ENCODE measurements around the gene SOX10.
"Not testable (repeated sequence)": the region's sequence is repeated elsewhere in the genome, so short reads cannot be mapped to it uniquely, and the experiment has no call there.

Gene SOX10

DNA sequence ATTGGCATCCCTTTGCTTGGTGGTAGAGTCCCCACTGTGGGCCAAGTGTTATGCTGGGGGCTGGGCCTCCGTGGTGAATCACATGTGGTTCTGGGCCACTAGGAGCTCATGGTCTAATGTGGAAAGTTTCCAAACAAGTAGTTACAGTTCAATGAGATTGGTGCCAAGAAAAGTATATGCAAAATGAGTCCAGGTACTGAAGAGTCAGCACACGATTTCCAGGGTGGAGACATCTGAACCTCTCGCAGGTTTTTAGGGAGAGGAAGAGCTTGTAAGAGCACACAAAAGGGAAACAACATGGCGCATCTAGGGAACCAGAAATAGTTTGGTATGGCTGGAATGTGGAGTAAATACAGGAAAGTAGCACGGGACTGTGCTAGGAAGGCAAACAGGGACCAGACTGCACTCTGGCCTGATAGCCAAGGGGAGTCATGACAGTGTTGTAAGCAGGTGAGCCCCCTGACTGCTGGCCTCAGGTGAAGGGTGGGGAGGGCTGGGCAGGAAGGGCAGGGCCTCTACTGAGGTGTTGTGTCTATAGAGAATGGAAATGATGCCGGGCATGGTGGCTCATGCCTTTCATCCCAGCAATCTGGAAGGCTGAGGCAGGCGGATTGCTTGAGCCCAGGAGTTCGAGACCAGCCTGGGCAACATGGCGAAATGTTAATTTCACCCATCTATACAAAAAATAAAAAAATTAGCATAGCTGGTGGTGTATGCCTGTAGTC, 18.3 kb downstream of the SOX10 start:
- DNase-seq (ENCODE audit: low read depth in 1 of 2, low spot score in 1 of 2) = no peak

DNA sequence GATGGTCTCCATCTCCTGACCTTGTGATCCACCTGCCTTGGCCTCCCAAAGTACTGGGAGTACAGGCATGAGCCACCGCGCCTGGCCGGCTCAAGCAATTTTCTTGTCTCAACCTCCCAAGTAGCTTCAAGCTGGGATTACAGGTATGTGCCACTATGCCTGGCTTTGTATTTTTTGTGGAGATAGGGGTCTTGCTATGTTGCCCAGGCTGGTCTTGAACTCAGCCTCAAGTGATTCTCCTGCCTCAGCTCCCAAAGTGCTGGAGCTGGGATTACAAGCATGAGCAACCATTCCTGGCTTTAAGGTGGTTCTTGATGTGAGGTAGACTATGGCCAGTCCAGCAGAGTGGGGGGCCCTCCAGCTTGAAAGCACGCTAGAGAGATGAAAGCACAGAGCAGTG, 23.3 kb downstream of the SOX10 start:
- DNase-seq (ENCODE audit: low read depth in 1 of 2, low spot score in 1 of 2) = no peak

DNA sequence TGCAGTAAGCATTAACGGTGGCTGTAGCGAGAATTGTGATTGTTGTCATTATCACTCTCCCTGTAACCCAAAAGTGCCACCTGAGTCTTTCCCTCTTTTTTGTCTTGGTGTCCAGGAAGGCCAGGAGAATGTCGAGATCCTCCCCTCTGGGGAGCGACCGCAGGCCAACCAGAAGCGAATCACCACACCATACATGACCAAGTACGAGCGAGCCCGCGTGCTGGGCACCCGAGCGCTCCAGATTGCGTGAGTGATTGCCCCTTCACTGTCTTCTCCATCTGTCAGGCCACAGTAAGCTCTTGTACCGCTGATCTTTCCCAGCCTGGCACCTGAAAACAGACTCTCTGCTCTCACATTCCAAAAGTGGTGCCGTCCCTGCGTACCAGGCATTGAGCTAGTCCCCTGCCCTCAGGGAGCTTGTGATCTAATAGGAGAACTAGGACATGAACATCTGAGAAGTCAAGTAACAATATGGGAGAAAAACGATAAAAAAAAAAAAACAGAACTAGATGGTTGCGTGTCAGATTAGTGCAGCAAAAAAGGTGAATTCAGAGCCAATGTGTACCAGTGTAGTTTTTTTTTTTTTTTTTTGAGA, 25.0 kb downstream of the SOX10 start:
- DNase-seq (ENCODE audit: low read depth in 1 of 2, low spot score in 1 of 2) = no peak

DNA sequence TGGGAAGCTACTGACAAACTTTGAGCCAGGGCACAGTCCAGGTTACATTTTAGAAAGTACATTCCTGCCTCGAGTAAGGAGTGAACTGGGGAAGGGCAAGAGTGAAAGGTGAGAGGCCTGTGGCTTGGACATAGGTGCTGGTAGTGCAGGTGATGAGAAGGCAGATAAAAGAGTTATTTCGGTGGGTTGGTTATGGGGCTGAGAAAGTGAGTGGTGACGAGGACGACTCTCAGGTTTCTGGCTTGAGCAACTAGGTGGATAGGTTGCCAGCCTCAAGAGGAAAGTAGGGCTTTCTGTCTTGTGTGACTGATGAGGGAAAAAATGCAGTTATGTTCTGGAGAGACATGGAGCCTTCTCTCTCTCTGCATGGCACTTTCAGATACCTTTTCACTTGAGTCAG, 27.1 kb downstream of the SOX10 start:
- DNase-seq (ENCODE audit: low read depth in 1 of 2, low spot score in 1 of 2) = no peak

DNA sequence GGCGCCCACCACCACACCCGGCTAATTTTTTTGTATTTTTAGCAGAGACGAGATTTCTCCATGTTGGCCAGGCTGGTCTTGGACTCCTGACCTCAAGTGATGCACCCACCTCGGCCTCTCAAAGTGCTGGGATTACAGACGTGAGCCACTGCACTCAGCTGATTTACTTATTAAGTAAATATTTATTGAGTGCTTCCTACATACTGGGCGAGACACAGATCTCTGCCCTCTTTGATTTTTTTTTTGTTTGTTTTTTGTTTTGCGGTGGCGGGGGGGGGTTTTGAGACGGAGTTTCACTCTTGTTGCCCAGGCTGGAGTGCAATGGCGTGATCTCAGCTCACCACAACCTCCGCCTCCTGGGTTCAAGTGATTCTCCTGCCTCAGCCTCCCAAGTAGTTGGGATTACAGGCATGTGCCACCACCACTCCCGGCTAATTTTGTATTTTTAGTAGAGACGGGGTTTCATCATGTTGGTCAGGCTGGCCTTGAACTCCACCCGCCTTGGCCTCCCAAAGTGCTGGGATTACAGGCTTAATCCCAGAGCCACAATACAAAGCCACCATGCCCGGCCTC, 28.4 kb downstream of the SOX10 start:
- not testable (repeated sequence) for DNase-seq (ENCODE audit: low read depth in 1 of 2, low spot score in 1 of 2)

DNA sequence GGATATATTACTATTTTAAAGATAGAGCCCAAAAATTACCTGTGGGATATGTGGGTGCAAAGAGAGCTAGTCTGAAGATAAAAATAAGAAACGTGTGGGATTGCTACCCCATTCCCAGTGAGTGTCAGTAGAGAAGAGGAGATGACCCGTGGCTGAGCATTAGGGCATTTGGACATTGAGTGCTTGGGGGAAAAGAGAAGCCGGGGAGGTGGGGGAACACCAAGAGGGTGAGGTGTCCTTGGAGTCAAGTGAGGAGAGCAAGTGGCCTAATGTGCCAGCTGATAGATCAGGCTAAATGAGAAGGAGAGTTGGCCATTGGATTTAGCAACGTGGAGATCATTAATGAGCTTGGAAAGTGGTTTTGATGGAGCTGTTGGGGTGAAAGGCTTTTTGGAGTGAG, 29.7 kb downstream of the SOX10 start:
- DNase-seq (ENCODE audit: low read depth in 1 of 2, low spot score in 1 of 2) = no peak

DNA sequence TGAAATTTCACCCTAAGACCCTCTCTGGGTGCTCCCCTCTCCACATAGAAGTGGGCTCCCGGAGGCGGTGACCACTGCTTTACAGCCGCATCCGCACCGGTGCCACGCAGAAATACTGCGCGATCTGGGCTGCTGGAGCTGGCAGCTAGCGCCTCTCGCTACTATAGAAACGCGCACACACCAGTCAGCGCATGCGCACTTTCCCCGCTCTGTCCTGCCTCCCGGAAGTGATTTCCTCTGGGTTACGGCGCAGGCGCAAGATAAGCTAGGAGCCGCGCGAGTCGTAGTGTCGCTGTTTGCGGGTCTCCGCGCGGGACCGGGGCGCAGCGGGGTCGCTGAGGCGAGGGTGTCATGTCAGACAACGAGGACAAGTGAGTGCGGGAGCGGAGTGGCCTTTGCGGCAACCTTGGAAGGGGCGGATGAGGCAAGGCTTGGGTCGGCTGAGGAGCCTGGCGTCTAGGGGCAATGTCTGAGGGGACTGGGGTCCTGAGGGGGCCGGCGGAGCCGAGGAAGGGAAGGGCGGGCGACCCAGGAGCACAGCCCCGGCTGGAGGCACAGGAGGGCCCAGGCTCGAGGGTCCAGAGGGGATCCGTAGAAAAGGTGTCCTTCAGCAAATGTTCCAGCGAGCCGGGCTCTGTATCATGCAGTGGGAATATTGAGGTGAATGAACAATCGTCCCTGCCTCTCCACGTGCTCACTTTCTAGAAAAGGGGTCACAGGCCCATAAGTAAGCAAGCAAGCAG, 30.7 kb downstream of the SOX10 start, which contains the start of the genes C22orf23 and POLR2F:
TSS of gene C22orf23 (minus strand) at position 165 of the 743 bp plus-strand sequence. CDS start 452 bp downstream, outside the sequence.
TSS of gene POLR2F (plus strand) at position 263 of the 743 bp plus-strand sequence. CDS start at position 352, 89 bp downstream.
- DNase-seq (ENCODE audit: low read depth in 1 of 2, low spot score in 1 of 2) = peak; percentile 92

DNA sequence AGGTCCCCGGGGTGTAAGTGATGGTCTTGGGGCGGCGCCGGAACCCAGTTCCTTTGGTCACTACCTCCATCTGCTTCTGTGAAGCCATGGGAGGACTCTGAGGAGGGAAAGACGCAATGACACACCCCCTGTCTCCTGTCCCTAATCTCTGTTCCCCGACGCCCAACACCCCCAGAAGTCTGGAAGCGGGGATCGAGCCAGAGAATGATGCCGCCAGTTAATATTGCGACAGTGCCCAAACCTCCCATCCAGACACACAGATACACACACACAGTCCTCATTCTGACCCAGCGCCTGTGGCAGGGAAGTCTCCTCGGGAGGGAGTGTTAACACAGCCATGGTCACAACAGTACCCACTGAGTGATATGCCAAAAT, 31.3 kb downstream of the SOX10 start:
- DNase-seq (ENCODE audit: low read depth in 1 of 2, low spot score in 1 of 2) = no peak

DNA sequence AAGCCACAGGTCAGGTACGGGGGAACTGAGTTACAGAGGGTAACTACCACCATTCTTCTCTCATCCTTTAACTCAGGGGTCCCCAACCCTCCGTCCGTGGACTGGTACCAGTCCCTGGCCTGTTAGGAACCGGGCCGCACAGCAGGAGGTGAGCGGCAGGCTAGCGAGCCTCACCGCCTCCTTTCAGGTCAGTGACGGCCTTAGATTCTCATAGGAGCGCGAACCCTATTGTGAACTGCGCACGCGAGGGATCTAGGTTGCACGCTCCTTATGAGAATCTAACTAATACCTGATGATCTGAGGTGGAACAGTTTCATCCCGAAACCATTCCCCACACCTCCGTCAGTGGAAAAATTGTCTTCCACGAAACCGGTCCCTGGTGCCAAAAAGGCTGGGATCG, 31.7 kb downstream of the SOX10 start:
- DNase-seq (ENCODE audit: low read depth in 1 of 2, low spot score in 1 of 2) = not testable (repeated sequence)

DNA sequence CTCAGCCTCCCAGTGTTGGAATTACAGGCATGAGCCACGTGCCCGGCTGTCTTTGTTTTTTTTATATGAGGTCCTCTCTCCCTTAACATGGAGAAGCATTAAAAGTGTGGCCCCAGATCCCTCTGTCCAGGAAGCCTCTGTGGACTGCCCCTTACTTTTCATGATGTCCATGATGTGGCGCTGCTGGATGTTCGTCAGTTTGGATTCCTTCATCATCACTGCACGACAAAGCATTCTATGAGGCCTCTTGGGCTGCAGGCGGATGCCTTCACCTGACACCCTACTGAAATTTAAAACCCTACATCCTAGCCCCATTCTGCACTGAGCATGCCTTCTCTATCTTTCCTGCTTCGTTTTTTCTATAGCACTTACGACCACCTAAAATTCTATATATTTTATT, 33.0 kb downstream of the SOX10 start:
- no peak for DNase-seq (ENCODE audit: low read depth in 1 of 2, low spot score in 1 of 2)

DNA sequence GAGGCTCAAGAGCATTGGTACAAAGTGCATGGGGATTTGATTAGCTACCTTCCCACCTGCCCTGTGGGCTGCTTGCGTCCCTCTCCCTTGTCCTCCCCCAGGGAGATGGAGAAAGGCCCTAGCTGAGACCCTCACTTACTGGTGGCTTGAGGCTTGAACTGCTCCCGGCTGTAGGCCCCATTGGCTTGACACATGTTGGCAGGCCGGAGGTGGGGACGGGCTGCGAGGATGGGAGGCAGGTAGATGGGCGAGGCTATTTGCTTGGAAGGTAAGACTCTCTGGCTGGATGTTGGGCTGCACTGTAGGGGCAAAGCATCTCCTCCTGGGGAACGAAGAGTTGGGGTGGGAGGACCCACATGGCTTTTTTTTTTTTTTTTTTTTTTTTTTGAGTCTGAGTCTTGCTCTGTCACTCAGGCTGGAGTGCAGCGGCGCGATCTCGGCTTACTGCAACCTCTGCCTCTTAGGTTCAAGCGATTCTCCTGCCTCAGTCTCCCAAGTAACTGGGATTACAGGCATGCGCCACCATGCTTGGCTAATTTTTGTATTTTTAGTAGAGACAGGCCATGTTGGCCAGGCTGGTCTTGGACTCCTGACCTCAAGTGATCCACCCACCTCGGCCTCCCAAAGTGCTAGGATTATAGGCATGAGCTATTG, 37.1 kb downstream of the SOX10 start:
- DNase-seq (ENCODE audit: low read depth in 1 of 2, low spot score in 1 of 2) = not testable (repeated sequence)

DNA sequence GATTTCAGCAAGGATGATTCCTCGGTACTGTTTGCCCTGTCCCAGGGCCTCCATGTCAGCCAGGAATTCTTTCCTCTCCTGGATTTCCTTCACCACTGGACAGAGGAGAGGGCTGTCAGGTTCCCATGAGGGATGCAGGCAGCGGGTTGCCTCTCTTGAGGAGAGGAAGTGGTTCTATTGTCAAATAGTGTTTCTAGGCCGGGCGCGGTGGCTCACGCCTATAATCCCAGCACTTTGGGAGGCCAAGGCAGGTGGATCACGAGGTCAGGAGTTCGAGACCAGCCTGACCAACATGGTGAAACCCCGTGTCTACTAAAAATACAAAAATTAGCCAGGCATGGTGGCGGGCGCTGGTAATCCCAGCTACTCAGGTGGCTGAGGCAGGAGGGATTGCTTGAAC, 39.9 kb downstream of the SOX10 start:
- not testable (repeated sequence) for DNase-seq (ENCODE audit: low read depth in 1 of 2, low spot score in 1 of 2)

DNA sequence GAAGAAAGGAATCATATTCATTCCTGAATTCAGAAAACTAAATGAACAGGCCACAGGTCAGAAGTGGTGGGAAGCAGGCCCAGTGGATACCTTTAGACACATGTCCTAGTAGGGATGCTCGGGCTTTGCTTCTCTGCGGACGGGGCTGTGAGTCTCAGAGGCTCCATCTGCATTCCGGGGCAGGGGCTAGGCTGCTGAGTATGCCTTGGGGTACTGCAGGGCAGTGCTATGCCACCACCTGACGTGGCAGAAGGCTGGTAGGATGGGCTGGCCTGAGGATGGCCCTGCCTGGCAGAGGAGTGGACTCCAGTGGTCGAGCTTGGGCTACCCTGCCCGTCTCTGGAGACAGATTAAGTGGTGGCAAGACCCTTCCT, 40.5 kb downstream of the SOX10 start:
- no peak for DNase-seq (ENCODE audit: low read depth in 1 of 2, low spot score in 1 of 2)

DNA sequence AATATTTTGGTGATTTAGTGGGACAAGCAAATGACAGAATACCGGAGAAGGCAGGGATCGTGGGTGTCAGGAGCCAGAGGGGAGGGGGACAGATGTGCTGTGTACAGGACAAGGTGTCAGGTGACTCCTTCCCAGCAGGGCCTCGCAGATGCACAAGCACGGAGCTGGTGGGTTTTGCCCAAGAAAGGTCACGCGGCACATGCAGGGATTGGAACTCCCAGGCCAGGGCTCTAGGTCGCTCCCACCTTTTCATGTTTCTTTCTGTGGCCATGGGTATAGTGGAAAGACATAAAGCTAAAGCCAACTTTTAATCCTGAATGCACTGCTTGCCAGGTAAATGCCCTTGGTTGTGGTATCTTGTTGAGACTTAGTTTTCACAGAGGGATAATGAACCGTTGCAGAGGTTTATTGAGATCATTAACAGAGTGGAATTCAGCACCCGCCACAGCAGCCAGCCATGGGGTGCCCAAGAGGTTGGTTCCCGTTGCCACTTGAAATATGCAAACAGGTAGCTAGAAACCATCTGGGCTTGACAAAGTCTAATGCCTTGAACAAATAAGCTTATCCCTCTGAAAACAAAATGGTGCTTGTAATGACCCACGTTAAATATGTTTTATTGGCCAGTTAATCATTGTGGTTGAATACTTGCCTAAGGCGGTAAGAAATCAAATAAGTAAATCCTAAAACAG, 41.1 kb downstream of the SOX10 start:
- DNase-seq (ENCODE audit: low read depth in 1 of 2, low spot score in 1 of 2) = no peak

DNA sequence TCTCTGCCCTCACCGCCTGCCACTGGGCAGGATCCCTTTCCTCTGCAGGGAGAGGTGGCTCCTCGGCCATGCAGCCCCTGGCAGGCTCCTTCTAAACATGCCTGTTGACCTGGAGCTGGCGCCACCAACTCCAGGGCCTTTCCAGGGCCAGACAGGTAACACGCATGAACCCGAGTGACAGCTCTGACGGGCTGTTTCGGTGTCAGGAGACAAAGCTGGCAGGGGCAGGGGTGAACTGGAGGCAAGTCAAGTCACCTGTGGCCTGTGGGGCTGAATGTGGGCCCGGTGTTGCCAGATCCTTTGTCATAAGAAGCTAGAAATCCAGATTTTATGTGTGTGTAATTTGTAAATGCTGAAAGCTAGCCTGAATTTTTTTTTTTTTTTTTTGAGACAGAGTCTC, 42.2 kb downstream of the SOX10 start:
- DNase-seq (ENCODE audit: low read depth in 1 of 2, low spot score in 1 of 2) = no peak

DNA sequence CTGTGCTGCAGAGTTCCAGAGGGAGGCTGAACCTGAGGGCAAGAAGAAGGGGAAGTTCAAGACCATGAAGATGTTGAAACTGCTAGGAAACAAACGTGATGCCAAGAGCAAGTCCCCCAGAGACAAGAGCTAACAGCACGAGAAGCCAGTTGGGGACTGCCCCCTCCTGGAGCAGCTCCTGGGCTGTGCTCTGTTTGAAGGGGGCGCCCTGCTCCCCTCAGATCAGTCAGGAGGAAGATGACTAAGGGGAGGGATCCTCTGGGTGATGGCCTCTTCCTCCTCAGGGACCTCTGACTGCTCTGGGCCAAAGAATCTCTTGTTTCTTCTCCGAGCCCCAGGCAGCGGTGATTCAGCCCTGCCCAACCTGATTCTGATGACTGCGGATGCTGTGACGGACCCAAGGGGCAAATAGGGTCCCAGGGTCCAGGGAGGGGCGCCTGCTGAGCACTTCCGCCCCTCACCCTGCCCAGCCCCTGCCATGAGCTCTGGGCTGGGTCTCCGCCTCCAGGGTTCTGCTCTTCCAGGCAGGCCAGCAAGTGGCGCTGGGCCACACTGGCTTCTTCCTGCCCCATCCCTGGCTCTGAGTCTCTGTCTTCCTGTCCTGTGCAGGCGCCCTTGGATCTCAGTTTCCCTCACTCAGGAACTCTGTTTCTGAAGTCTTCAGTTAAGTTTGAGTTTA, 43.5 kb downstream of the SOX10 start:
- no peak for DNase-seq (ENCODE audit: low read depth in 1 of 2, low spot score in 1 of 2)

DNA sequence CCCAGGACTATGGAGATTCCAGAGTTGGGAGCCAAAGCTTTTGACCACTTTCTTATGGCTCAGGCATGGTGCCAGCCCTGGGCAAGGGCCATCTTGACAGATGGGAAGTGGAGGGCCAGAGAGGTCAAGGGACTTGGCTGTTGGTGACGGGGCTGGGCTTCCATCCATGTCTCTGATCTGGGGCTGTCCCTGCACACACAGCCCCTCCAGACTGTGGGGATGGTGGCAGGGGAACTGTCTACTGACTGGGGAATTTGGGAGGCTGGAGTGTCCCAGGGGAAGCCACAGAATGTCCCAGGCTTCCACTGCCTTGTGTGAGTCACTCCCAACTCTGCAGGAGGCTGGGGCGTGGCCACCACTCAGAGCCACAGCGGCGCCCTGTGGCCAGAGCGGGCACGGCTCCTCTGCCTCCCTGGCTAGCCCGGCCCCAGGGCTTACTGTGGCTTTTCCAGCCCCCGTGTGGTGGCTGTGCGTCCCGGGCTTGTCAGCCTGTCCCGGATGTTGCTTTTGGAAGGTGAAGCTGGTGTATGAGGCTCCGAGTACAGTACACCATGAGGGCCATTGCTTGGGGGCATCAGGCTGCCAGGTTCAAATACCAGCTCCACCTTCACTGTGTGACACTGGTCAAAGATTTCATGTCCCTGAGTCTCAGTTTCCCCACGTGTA, 50.5 kb downstream of the SOX10 start:
- DNase-seq (ENCODE audit: low read depth in 1 of 2, low spot score in 1 of 2) = peak; percentile 60 to 65

DNA sequence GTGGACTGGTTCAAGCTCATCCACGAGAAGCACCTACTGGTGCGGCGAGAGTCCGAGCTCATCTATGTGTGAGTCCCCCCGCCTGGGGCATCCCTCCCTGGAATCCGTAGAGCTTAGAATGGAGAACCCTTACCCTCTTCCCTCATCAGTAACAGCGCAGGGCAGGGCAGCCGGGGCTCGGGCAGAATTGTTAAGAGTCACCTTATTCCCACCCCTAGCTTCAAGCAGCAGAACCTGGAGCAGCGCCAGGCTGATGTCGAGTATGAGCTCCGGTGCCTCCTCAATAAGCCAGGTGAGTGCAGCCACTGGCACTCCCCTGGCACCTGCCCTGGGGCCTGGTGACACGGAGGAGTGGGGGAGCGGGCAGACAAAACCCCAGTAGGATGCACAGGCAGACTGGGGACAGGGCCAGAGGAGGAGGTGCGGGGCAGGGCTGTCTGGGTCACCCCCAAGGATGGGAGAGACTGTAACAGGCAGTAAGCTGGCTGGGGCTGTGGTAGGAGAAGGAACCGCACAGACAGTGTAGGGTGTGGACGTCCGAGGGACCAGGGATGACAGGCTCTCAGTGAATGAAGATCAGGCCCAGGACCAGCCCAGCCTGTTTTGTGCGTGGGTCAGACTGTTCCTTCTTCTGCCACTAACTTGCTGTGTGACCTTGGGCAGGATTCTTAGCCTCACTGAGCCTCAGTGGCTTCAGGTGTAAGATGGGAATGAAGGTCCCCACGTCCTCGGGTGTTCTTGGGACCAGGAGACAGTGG, 51.4 kb downstream of the SOX10 start:
- DNase-seq (ENCODE audit: low read depth in 1 of 2, low spot score in 1 of 2) = no peak

DNA sequence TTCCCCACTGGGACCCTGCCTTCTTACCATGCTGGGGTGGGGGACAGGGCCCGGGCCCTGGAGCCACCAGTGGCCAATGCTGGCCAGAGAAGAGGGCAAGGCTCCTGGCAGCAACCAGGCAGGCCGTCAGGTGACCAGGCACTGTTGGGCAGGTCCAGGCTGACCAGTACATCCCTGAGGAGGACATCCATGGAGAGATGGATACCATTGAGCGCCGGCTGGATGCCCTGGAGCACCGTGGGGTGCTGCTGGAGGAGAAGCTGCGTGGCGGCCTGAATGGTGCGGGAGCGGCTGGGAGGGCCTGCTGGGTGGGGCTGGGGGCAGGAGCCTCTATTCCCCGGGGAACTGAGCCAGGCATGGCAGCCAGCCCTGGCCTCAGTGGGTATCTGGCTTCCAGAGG, 52.0 kb downstream of the SOX10 start:
- no peak for DNase-seq (ENCODE audit: low read depth in 1 of 2, low spot score in 1 of 2)
